GM08714 (cell line): ENCODE measurements around the gene DNAAF5.

Experiments
- H3K4me3 ChIP-seq: fragments of 200-500 bp; sonication (Bioruptor generic); 2 replicates; pipeline ENCODE4 v1.5.1; 2014; ENCODE audit warnings: mild to moderate bottlenecking, low read length, inconsistent platforms
- ZNF274 ChIP-seq: IDR thresholded peaks from 2 replicates; pipeline ENCODE4 v1.6.1; 2012; ENCODE audit warnings: mild to moderate bottlenecking, low read depth, low read length

DNAAF5 gene

DNA sequence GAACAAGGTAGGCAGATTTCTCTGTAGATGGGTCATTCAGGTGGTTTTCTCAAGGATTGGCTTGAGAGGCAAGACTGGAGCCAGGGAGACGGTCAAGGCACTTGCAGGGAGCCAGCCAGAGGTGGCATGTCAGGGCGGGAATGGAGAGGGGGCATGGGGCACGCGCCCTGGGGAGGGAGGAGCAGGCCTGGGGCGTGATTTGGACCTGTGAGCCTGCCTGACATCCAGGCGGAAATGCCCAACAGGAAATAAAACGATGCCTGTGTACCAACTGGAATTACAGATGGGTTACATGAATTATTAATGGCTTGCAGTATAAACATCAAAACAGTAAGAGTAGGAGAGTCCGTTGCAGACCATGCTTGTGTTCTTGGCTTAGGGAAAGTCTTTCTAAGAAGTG, 97.2 kb downstream of the DNAAF5 start:
- H3K4me3 ChIP-seq, result no peak overlapping the region
- TF ChIP-seq ZNF274, result no peak

DNA sequence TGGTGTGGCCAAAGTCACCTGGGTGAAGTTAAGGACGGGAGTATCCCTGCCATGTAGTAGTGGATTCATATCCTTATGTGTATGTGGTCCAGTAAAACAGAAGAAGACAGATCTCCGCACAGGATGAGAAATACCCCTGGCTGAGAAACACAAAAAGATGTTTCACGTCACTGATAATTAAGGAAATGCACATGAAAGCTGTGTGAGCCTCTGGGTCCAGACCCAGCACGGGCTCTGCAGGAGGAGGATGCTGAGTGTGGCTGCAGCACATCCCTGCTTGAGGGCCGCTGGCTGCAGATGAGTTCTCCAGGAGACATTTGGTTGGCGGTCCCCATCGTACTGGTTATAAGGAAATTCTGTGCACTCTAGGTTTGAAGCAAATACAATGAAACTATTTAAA, 97.6 kb downstream of the DNAAF5 start:
- H3K4me3 ChIP-seq, result no peak overlapping the region
- no peak for TF ChIP-seq ZNF274

DNA sequence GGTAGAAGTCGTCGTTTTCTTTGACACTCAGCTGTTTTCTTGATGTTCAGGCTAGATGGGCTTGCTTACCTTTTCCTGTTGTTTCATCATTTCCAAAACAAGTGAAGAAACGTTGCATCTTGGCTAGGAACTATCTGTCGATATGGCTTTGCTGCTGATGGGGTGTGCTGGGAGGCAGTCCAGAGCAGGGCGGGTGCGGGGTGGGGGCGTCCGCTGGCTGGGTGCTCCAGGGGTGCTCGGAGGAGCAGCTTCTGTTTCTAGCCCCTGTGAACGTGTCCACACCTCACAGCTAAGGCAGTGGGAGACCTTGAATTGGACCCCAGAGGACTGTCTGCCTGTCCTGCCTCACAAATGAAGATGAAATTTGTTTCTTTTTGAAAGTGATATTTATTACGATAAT, 98.2 kb downstream of the DNAAF5 start:
- no peak for TF ChIP-seq ZNF274
- H3K4me3 ChIP-seq, result no peak overlapping the region

DNA sequence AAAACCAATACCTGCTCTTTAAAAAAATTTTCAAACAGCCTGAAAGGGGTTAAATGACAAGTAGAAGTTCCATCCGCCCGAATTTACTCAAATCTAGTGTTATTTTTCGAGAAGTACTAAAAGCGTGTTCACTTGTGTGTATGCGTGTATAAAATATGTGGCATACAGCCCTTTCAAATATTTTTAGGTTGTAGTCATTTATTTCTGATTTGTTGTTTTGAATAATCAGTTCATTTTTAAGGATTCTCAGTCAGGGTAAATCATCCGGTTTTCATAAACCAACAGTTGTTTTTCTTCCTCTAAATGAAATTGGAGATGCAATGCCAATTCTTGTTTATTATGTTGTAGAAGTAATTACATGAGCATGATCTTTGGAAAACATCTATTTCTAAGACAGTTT, 98.9 kb downstream of the DNAAF5 start:
- H3K4me3 ChIP-seq, result no peak overlapping the region
- TF ChIP-seq ZNF274, result no peak

DNA sequence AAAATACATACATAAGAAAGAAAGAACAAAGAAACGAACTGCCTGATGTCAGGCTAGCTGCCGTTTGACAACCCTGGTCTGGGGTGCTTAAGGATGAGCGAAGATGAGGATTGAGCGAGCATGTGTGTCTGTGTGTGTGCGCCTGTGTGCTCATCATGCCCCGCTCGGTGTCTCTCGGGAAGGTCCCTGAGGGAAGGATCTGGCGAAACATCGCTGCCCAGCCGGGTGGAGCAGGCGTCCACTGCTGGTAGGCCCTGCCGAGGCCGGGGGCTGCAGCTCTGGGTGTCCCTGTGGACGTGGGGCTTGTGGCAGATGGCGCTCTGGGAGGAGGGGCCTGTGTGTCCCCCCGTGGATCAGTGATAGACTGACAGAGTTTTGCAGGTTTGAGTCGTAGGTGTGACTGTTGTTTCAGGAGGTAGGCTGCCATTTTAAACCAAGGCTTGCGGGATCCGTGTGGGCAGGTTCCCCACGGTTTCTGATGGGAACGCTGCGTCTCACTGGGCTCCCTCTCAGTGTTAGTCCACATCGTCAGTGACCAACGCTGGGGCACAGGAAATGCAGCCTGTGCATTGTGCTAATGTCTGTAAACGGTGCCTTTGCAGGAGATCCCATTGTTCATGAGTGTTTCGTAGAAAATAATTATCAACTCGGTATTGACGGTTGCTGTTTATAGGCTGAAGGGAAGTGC, 99.9 kb downstream of the DNAAF5 start:
- H3K4me3 ChIP-seq, result no peak overlapping the region
- no peak for TF ChIP-seq ZNF274

DNA sequence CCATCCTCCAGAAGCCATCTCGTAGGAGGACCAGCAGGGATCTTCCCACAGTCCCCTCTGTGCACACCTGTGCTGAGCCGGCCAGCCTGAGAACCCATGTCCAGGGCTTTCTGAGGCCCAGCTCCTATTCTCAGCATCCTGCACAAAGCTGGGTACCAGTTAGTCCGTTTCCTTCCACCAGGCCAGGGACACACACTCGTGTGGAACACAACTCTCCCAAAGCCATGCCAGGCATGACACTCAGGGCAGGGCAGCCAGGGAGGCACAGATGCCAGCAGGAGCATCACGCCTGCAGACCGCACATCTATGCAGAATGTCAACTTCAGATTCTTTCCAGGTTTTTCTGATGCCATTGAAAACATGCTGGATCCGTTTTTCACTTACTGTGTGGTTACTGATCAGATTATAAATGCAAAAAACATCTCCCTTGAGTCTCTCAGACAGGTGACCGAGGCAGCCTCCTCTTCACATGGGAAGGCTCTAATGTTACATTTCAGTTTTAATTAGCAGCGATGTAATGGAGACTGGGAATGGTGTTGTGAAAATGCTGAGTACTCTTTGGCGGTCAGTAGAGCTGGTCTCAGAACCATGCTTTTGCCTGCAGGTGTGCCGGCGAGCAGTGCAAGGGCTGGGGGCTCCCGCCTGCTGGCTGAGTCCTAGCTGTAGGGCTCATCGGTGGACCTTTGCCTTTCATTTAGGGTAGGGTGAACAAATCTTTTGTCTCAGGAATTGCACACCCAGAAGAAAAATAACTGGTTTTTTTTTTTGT, 102.5 kb downstream of the DNAAF5 start:
- TF ChIP-seq ZNF274, result no peak
- H3K4me3 ChIP-seq, result no peak overlapping the region

DNA sequence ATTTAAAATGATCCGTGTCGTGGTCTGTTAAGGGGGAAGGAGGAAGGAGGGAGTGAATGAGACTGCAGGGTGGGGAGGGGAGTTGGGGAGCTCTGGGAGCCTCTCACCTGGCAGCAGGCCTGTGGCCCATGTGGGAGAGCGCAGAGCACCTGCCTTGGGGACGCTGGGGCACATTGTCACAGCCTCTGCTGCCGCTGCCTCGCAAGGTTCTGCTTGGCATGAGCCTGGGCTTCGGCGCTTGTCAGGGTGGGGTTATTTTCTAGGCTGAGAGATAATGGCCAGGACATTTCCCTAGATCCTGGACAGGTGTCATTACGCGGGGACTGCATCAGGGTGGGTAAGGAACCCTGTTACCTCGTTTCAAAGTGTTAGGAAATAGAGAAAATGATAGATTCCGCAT, 103.6 kb downstream of the DNAAF5 start:
- H3K4me3 ChIP-seq, result no peak overlapping the region
- no peak for TF ChIP-seq ZNF274

DNA sequence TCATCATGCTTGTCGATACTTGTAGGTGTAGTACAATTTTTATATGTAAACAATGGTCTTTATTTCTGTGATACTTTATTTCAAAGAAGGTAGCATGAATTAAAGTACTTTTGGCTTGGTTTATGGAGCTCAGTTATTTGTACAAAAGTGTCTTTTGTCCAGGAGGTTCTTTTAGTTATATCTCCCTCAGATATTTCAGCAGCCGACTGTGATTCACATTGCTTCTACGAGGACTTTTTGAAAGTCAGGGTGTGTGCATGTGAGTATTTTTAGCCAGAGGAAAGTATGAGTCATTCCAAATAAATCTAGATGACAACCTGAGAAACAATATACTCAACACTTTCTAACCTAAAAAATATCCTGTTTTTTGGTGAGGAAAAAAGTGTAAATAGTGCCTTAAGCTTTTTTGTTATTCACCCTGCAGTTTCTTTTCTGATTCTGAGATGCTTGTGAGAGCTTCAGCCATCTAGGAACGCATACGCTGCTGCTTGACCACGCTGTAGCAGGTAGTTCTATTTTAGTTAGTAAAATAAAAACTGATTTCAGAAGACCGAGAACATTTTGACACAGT, 105.2 kb downstream of the DNAAF5 start:
- peak overlapping the region; percentile 34; the same call in 1 of the 2 replicates for H3K4me3 ChIP-seq
- TF ChIP-seq ZNF274, result no peak

DNA sequence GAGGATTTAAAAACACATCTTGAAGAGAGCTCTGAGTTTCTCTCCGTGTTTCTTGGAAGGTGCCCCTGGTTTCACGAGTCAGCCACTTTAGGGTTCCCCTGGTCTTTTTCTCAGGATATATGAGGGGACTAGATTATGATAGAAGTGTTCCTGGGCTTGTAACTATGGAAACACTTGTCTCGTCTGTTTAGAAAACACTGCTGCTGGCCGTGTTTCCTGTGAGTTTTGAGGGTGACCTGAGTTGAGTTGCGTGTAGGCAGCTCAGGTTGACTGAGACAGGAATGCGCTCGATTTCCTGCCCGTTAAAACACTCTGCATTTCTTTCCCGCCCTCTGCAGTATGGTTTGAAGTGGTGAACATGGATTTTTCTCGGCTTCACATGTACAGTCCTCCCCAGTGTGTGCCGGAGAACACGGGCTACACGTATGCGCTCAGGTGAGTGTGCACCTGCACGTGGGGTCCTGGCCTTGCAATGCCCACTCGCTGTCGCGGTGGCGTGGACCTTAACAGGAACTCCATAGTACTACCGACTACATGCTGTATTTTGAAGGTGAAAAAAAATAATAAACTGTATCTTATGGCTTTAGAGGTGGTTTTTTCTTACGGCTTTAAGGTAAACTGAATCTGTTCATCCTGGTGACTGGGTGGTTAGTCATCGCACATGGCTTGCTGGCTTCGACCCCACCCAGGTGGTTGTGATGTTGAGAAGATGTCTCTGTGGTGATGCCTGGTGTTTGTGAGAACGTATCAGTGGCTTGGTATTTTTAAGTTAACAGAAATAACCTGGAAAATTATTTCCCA, 105.9 kb downstream of the DNAAF5 start, which contains the start of gene SUN1:
TSS of gene SUN1 (plus strand) at position 310 of the 801 bp plus-strand sequence. CDS start at position 359, 49 bp downstream.
- peak within 1 kb of the TSS; percentile 34; the same call in 1 of the 2 replicates for H3K4me3 ChIP-seq
- no peak for TF ChIP-seq ZNF274

DNA sequence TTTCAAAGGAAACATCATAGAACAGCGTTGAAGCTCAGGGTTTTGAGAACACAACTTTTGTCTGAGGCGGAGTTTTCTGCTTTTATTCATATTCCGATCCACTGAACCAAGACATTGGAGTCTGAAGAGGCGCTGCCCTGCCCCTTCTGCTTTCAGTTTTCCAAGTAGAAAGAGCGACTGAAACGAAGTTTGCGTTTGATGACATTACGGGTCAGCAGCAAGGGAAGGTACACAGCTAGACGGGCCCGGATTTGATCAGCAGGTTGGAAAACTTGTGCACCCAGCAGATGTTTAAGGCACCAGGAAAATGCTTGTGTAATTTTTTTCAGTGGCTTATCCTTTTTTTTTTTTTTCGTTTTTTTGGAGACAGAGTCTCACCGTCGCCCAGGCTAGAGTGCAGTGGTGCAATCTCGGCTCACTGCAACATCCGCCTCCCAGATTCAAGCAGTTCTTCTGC, 106.5 kb downstream of the DNAAF5 start:
- H3K4me3 ChIP-seq, result no peak overlapping the region; the same call in 1 of the 2 replicates
- TF ChIP-seq ZNF274, result no peak

DNA sequence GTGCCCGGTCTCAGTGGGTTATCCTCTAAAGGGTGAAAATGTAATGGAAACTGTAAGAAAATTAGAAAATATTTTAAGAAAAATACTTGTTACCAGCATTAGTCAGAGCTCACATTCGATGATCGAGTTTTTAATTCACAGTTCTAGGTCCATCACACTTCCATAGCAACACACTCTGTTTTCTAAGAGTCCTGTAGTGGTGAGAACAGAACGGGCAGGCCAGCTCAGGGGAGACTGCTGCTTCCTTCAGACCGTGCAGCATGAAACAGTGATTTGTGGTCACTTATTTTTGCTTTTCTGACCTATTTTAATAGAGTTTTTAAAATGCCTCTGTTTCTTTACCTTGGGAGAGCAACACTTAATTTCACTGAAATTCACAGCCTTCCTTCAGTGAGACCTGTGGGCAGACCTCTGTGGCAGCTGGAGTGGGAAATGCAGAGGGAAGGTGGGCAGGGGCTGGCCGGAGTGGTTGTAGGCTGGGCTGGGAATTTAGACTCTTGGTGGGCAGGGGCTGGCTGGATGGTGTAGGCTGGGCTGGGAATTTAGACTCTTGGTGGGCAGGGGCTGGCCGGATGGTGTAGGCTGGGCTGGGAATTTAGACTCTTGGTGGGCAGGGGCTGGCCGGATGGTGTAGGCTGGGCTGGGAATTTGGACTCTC, 107.2 kb downstream of the DNAAF5 start:
- TF ChIP-seq ZNF274, result no peak
- no peak overlapping the region for H3K4me3 ChIP-seq

DNA sequence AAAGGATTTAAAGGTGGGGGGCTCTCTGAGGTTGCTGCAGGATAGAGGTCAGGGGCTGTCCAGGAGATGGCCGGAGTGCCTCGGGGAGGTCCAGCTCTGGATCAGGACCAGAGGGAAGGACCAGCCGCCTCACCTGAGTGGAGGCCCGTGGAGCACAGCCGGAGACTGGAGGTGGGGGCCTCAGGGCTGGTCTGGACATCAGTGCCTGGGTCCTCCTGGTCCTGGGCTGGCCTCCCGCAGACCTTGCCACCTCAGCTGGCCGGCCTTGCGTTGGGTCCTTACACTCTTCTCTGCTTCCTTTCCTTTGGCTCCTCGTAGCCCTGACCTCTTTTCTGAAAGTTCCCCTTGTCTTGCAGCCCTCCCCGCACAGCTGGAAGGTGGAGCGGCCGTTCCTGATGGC, 107.8 kb downstream of the DNAAF5 start:
- H3K4me3 ChIP-seq, result no peak overlapping the region
- no peak for TF ChIP-seq ZNF274

DNA sequence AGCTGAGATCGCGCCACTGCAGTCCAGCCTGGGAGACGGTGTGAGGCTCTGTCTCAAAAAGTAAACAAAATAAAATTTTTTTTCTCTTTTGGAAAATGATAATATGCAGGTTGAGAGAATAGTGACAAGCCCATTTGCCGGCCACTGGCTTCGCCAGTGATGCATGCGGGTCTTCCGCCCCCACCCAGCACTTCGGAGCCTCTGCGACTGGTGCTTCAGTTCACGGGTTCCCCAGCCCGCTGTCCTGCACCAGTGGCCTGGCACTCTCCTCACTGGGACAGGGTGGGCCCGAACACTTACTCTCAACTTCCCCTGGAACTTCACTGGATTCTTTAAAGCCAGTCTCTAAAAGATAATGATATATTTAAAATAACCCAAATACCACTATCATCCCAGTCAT, 108.5 kb downstream of the DNAAF5 start:
- no peak overlapping the region for H3K4me3 ChIP-seq
- no peak for TF ChIP-seq ZNF274

DNA sequence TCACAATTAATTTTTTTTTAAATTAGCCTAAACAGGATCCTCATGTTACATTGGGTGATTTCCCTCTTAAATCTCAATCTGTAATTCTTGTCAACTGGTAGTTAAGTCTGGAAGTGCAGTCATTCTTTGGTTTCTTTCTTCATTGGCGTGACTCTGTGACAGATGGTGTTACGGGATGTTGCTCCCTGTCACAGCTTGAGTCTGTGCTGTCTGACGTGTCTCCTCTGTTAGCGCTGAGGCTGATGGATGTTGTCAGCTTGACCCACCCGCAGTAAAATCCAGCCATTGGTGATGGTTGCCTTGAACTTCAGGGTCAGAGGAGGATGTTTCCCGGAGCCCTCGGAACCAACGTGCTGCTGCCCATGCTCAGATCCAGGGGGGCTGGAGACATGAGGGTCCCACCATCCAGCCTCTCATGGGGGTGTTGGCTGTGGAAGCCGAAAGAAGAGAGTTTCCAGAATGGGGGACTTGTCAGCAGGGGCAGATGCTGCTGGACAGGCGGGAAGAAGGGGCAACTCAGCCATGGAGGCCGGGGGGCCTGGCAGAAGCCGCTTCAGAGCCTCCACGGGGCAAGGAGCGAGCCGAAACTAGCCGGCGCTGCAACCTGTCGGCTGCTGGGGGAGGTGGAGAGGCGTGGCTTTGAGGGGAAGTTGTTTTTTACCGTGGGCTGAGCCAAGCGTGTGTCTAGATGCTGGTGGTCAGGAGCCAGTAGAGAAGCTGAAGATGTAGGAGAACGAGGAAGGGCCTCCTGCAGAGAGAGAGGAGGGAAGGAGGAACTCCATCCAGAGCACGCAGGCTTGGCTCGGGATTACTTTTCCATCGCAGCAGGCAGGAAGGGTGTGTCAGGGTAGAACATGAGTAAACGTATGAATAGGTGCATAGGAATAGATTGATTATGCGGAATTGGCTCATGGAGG, 109.2 kb downstream of the DNAAF5 start:
- no peak overlapping the region for H3K4me3 ChIP-seq
- no peak for TF ChIP-seq ZNF274
